Body of pancreas (tissue), 4 donors: ENCODE data around the gene WRNIP1. TPM values are rescaled to one million over a fixed set of nuclear protein-coding genes. Genes with fewer than 3 reads are reported as not detected.
A peak's percentile ranks its signal among the peaks of the same experiment; 100 is the strongest.

Experiments
- ATAC-seq: fragments of 150-250 bp; one replicate; pipeline ENCODE4 v1.9.1; 2016
- DNase-seq, 4 donors: peaks; one replicate each; pipeline ENCODE4 v3.0.0-alpha.2; 2019
- H3K27ac ChIP-seq, 4 donors: fragments of 200-600 bp; sonication (generic); 1 replicate in 3 of 4; 2 replicates in 1 of 4; pipeline versions ENCODE4 v1.5.1 to v1.6.1; 2016 to 2019; ENCODE audit warnings: mild to moderate bottlenecking in 1 of 4, mixed read lengths in 1 of 4, moderate library complexity in 1 of 4
- H3K27me3 ChIP-seq, 2 donors: fragments of 200-600 bp; sonication (generic); one replicate each; pipeline ENCODE4 v1.6.0; 2016; ENCODE audit warnings: mild to moderate bottlenecking in 1 of 2
- H3K36me3 ChIP-seq, 2 donors: fragments of 200-600 bp; sonication (generic); replicated peaks in 1 of 2; 2 replicates each; pipeline ENCODE4 v1.5.1; 2016; ENCODE audit warnings: low read depth in 2 of 2; ENCODE audit not compliant: insufficient read depth in 1 of 2
- H3K4me1 ChIP-seq: fragments of 200-600 bp; sonication (generic); one replicate; pipeline ENCODE4 v1.6.0; 2016
- H3K4me3 ChIP-seq, 2 donors: fragments of 200-600 bp; sonication (generic); 1 replicate in 1 of 2; 2 replicates in 1 of 2; pipeline ENCODE4 v1.5.1; 2016 to 2019
- H3K9me3 ChIP-seq, 3 donors: fragments of 200-600 bp; sonication (generic); 1 replicate in 2 of 3; 2 replicates in 1 of 3; pipeline ENCODE4 v1.5.1; 2016
- POLR2A ChIP-seq, 3 donors: fragments of 450-650 bp; IDR thresholded peaks; one replicate each; pipeline ENCODE4 v1.6.1; 2016; ENCODE audit warnings: antibody characterized with exemption in 3 of 3, mild to moderate bottlenecking in 2 of 3
- WGBS, 2 donors: methylation state at CpG; one replicate each; pipeline ENCODE4 v1.1.5; 2017; 5-methylcytosine and 5-hydroxymethylcytosine counted together
- intact Hi-C: fragments of 100-400 bp; cut with DNase I; formaldehyde crosslinking; loops from one replicate; pipeline ENCODE4 v1.15.1; 2023
- total RNA-seq, 2 donors: library from RNA; depleted of rRNA; stranded (reverse); fragments of >200 nt; gene quantifications; one replicate each; pipeline ENCODE4 v1.1.0, GENCODE V29; 2016
- TF ChIP-seq, protein P1 (sequence below), 7 experiments: fragments of 450-650 bp in 4 of 7; fragments of 200-600 bp in 3 of 7; sonication (generic) in 3 of 7; IDR thresholded peaks; one replicate each; pipeline ENCODE4 v1.5.1; 2016 to 2019; ENCODE audit warnings: antibody characterized with exemption in 7 of 7

Gene WRNIP1
- total RNA-seq, 2 donors from 2014 or later = 61.0 to 62.0 TPM

DNA sequence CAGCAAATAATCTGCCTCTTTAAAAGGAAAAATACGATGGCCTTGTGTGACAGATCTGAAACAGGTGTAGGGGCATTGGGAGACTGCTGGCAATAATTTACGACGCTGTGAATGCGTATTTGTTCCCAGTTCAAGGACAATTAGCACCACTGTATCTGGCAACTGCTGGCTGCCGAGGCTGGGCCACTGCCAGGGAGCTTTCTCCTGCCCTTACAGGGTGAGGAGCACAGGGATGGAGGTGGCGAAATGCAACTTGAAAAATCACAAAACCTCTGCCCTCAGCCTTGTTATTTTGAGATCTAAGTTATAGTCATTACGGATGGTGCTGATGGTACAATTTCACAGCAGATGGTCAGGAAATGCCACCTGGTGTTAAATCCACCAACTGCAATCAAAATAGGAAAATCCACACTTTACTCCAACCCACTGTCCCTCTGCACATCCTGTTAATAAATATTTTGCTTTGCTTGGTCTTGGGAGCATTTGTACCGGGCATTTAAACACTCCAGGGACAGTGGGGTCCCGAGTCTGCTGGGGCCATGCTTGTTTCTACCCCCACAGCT lies 20.9 kb upstream of the WRNIP1 start:
- ATAC-seq (peak; percentile 86), DNase-seq (peak; percentile 72 to 86 (median 78))
- Histone ChIP-seq H3K4me1 (peaks cover 22% of the 10 kb centered on the region), H3K9me3 (no peaks in the 10 kb centered on the region), H3K4me3 (no peak overlapping the region), H3K27me3 (no peaks in the 10 kb centered on the region), H3K36me3 (no peaks in the 10 kb centered on the region), H3K27ac (peak overlapping the region; percentile 36 to 89 (median 76))
- peak in 2 of 3 donors; percentile 8 to 11 for TF ChIP-seq POLR2A (IDR thresholded peaks at IDR 0.05)
- TF ChIP-seq, protein P1, sequence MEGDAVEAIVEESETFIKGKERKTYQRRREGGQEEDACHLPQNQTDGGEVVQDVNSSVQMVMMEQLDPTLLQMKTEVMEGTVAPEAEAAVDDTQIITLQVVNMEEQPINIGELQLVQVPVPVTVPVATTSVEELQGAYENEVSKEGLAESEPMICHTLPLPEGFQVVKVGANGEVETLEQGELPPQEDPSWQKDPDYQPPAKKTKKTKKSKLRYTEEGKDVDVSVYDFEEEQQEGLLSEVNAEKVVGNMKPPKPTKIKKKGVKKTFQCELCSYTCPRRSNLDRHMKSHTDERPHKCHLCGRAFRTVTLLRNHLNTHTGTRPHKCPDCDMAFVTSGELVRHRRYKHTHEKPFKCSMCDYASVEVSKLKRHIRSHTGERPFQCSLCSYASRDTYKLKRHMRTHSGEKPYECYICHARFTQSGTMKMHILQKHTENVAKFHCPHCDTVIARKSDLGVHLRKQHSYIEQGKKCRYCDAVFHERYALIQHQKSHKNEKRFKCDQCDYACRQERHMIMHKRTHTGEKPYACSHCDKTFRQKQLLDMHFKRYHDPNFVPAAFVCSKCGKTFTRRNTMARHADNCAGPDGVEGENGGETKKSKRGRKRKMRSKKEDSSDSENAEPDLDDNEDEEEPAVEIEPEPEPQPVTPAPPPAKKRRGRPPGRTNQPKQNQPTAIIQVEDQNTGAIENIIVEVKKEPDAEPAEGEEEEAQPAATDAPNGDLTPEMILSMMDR (IDR thresholded peaks at IDR 0.05) = peak in 6 of 7 experiments; percentile 18 to 42 (median 34)
- intact Hi-C loops = no loop called here
- WGBS, 2 donors = 18 to 22% methylated on average over 9 of the region's 9 CpGs

DNA sequence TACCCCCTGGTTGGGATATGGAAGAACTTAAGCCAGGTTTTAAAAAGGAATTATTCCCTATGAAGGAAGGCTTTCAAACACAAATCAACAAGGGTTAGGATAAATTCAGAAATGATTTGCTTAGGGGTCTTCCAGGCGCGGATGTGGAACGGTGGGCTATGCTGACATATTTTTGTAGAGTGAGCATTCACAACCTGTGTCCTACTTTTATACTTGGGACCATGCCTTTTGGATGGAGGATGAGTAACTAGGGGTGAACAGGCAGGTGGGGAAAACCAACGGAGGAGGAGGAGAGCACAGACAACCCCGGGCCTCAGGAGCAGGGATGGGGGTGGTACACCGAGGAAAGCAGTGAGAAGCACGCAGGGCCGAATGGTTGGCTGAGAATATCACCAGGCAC lies 20.4 kb upstream of the WRNIP1 start:
- no peak for ATAC-seq
- intact Hi-C loops = loop anchor here (5.0 kb wide), 1 partner anchor 1147 kb away; no protein-coding TSS in a partner anchor
- Histone ChIP-seq H3K27ac (peak overlapping the region; percentile 36 to 89 (median 76)), H3K4me1 (peaks cover 24% of the 10 kb centered on the region), H3K4me3 (no peak overlapping the region), H3K27me3 (no peaks in the 10 kb centered on the region), H3K36me3 (no peaks in the 10 kb centered on the region), H3K9me3 (no peaks in the 10 kb centered on the region)
- no peak for DNase-seq
- no peak for TF ChIP-seq POLR2A (IDR thresholded peaks at IDR 0.05)
- TF ChIP-seq, protein P1 (IDR thresholded peaks at IDR 0.05) = no peak
- 86 to 92% methylated on average over 8 of the region's 8 CpGs for WGBS, 2 donors

DNA sequence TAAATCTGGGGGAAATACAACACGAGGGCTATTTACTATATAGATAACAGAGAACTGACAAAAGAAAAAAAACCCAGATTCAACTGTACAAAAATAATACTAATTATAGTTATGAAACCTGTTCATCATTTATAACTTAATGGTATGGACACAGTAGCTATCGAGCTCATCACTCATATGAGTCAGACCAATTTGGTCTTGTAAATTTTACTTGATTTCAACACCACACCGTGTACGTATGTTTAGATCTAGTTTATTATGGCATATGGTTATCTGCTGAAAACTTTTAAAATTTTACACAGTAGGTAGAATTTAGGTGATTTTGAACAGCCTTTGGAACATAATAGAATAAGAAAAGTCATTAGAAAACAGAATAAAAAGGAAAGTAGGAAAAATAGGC lies 19.9 kb upstream of the WRNIP1 start:
- H3K27ac ChIP-seq = peak overlapping the region in 2 of 4 donors; percentile 67 to 89
- H3K36me3 ChIP-seq = no peaks in the 10 kb centered on the region
- intact Hi-C loops = loop anchor here (5.0 kb wide), 1 partner anchor 1148 kb away; no protein-coding TSS in a partner anchor
- H3K4me1 ChIP-seq = peaks cover 26% of the 10 kb centered on the region
- DNase-seq (no peak), ATAC-seq (no peak)
- H3K27me3 ChIP-seq = no peaks in the 10 kb centered on the region
- WGBS, 2 donors = 79 to 86% methylated on average over 4 of the region's 4 CpGs
- no peak overlapping the region for H3K4me3 ChIP-seq
- no peaks in the 10 kb centered on the region for H3K9me3 ChIP-seq
- TF ChIP-seq POLR2A (IDR thresholded peaks at IDR 0.05) = no peak
- TF ChIP-seq, protein P1 (IDR thresholded peaks at IDR 0.05) = no peak

DNA sequence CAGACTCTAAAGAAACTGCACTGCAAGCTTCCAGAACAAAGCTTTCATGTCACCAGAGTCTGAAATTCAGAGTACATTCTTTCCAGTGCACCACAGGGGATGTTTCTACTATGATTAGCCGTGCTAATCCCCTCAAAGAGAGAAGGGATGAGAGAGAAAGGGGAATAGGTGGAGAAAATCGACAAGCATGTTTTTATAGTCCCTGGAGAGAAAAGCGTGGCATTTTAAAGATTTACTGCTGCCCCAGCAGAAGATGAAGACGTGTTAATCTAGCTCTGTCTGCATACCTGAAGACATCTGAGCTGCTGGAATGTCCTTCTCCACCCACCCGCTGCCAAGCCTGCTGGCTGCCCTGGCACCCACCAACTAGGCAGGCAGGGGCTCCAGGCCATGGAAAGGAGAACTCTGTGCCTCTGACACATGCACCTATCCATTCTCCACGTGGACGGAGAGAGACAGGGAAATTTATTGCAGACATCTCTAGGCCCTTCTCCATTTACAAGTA lies 18.6 kb upstream of the WRNIP1 start:
- Histone ChIP-seq H3K27me3 (no peaks in the 10 kb centered on the region), H3K4me1 (peaks cover 26% of the 10 kb centered on the region), H3K4me3 (no peak overlapping the region), H3K36me3 (no peaks in the 10 kb centered on the region), H3K9me3 (no peaks in the 10 kb centered on the region), H3K27ac (no peak overlapping the region)
- 67 to 71% methylated on average over 6 to 7 of the region's 7 CpGs for WGBS, 2 donors
- intact Hi-C loops = loop anchor here (5.0 kb wide), 1 partner anchor 1149 kb away; no protein-coding TSS in a partner anchor
- TF ChIP-seq, protein P1 (IDR thresholded peaks at IDR 0.05) = no peak
- TF ChIP-seq POLR2A (IDR thresholded peaks at IDR 0.05) = no peak
- no peak for DNase-seq
- ATAC-seq = no peak
